GM19455 (cell line): ENCODE results near the gene CCDC61.

Experiments
- ATAC-seq: cut with Tn5 transposase; IDR thresholded peaks from one replicate; pipeline ENCODE4 v1.9.1; 2021; ENCODE audit not compliant: unreplicated experiment

Gene CCDC61, protein sequence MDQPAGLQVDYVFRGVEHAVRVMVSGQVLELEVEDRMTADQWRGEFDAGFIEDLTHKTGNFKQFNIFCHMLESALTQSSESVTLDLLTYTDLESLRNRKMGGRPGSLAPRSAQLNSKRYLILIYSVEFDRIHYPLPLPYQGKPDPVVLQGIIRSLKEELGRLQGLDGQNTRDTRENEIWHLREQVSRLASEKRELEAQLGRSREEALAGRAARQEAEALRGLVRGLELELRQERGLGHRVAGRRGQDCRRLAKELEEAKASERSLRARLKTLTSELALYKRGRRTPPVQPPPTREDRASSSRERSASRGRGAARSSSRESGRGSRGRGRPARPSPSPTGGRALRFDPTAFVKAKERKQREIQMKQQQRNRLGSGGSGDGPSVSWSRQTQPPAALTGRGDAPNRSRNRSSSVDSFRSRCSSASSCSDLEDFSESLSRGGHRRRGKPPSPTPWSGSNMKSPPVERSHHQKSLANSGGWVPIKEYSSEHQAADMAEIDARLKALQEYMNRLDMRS

GRCh38 chr19:45994998-45995714 lies at the start of gene CCDC61:
CCDC61 (plus strand) TSS chr19:45995467; CDS start chr19:46003019, 7,552 bp downstream.
- peak; percentile 98 for ATAC-seq

- ATAC-seq, result no peak
Measured at GRCh38 chr19:45947926-45948325, 47.3 kb upstream of the CCDC61 start.

- no peak for ATAC-seq
Measured at GRCh38 chr19:45952341-45952685, 43.0 kb upstream of the CCDC61 start.

DNA sequence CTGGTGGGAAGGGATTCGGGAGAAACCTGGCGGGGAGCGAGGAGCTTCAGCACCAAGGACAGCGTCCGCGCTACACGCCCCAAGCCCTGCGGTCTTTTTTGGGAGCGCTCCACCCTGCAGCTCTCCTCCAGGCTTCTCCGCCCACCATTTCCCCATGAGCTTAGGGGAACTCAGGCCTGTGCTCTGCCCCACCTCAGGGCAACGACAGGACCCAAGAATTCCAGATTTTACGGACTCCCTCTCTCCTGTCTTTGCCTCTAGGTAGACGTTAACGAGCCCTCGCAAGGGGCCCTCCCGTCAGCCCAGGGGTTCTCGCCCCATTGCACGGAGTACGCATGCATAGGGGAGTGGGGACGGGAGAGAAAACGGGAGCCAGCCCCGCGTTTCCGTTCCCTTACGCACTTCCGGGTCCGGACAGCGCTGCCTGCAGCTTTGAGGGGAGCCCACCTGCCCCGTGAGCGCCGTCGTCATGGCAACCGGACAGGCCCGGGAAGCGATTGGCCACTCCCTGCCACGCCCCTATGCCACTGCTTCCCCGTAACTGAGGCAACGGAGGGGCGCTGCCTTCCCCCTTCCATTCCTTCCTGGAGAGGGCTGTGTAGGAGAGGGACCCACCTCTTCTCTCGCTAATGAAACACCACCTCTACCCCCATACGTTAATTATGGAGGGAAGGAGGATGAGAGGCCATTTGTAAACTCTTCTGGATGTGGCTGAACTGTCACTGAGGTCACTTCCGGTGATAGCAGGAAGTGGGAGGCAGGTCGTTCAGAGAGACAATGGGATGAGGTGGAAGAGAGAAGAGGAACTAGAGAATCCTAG lies 42.4 kb upstream of the CCDC61 start:
- ATAC-seq, result no peak

GRCh38 chr19:45953676-45954075 lies 41.6 kb upstream of the CCDC61 start:
- no peak for ATAC-seq

- ATAC-seq, result no peak
Measured at GRCh38 chr19:45954156-45954555, 41.1 kb upstream of the CCDC61 start.

- ATAC-seq, result no peak
Measured at GRCh38 chr19:45955905-45956608, 39.2 kb upstream of the CCDC61 start.

DNA sequence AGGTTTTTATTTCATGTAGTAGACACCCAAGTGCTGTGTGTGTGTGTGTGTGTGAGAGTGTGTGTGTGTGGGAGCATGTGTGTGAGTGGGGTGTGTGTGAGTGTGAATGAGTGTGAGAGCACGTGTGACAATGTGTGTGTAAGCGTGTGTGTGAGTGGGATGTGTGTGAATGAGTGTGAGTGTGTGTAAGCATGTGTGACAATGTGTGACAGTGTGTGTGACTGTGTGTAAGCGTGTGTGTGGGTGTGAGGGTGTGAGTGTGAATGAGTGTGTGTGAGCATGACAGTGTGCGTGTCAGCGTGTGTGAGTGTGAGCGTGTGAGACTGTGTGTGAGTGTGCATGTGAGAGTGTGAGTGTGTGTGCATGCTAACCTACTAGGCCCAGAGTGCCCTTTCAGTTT lies 36.9 kb upstream of the CCDC61 start:
- ATAC-seq, result no peak

GRCh38 chr19:45958769-45959516 lies 36.3 kb upstream of the CCDC61 start:
- ATAC-seq, result no peak

GRCh38 chr19:45959517-45960025 lies 35.7 kb upstream of the CCDC61 start:
- no peak for ATAC-seq

GRCh38 chr19:45960595-45961235 lies 34.6 kb upstream of the CCDC61 start:
- ATAC-seq, result no peak

DNA sequence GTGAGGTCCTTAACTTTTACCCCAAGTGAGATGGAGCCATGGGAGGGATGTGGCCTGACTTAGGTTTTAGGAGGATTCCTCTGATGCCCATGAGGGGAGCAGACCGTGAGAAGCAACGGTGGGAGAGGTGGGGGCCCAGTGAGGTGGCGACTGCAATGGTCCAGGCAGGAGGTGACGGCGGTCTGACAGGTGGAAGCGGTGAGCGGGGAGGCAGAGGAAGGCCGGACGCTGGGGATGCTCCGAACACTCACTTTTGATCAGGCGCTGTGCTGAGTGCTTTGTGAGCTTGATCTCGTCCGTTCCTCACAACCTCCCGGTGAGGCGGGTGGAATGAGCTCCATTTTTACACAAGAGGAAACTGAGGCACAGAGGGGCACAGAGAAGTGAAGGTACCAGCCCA lies 33.2 kb upstream of the CCDC61 start:
- ATAC-seq, result no peak

DNA sequence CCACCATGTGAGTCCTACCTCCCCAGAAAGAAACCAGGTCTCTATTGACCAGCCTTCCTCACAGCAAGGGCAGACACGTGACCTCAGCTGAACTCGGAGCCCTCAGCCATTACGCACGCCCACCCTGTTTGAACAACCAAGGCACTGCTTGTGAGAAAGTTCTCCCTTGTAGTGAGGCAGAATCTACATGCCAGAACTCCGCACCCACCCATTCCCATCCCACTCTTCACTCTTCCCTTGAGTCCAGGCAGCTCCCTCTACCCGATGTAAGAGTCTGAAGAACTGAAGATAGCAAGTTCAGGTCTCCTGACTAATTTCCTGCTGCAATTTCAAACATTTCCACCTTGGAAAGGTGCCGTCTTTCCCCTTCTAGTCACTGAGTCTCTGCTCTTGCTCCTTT lies 28.0 kb upstream of the CCDC61 start:
- ATAC-seq, result no peak

- no peak for ATAC-seq
Measured at GRCh38 chr19:45968626-45969025, 26.6 kb upstream of the CCDC61 start.

DNA sequence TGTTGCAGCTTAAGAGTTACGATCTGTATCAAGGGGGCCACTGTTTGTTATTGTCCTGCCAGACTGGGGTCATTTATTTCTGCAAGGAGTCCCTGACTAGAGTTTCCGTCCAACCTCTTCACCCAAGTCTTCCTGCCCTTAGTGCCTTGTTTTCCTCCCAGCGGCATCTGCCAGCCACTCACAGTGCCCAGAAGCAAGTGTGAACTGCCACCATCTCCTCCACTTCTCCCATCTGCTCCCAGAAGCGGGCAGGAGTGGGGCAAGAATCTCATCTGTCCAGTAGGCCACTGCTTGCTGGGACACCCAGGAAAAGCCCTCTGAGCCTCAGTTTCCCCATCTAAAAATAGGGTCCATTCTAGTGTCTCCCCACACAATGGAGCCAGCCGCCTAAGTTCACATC lies 25.6 kb upstream of the CCDC61 start:
- ATAC-seq, result no peak

GRCh38 chr19:45971260-45971902 lies 23.9 kb upstream of the CCDC61 start:
- ATAC-seq, result no peak

DNA sequence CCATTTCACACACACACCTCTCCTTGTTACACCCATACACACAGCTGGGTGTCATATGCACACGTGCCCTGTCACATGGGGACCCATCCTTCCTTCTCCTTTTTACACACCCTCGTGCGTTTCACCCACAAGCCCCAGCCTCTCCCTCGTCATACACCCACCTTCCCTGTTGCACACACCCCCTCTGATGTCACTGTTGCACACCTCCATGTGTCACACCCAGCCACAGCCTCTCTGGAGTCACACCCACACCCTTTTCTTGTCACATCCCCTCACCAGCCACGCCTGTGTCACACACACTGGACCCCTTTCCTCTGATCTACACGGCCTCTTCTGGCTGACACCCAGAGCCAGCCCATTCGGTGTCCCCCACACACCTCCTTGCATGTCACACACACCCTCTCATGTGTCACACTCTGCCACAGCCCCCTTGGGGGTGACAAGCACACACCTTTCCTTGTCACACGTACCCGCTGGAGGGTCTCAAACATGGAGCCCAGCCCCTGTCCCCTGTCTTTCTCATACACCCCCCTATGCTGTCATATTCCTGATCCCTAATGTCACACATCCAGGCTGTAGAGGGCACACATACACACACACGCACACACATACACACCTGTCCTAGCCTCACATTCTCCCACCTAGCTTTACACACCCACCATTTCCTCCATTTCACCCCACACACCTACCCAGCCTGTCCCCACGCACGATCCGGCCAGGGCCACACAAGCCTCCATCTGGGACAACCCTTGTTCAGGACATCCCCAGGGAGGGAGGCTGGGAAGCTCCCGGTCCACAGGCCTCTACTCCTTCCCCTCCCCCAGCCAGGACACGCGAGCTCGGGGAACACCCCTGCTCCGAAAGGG lies 23.0 kb upstream of the CCDC61 start:
- no peak for ATAC-seq

GRCh38 chr19:45972947-45973540 lies 22.2 kb upstream of the CCDC61 start:
- ATAC-seq, result no peak
